Transverse colon (tissue), 4 donors: ENCODE data around the gene CHPF2. TPM values are rescaled to one million over a fixed set of nuclear protein-coding genes. Genes with fewer than 3 reads are reported as not detected.

ENCODE experiments used
- DNase-seq: peaks from one replicate; pipeline ENCODE4 v3.0.0-alpha.2; 2019
- H3K27ac ChIP-seq, 4 donors: fragments of 200-600 bp; sonication (generic); 2 replicates each; pipeline ENCODE4 v1.5.1; 2016 to 2018; ENCODE audit warnings: inconsistent platforms in 4 of 4
- H3K27me3 ChIP-seq: fragments of 200-600 bp; sonication (generic); 2 replicates; pipeline ENCODE4 v1.5.1; 2017; ENCODE audit warnings: inconsistent platforms
- H3K36me3 ChIP-seq, 4 donors: fragments of 200-600 bp; sonication (generic); 2 replicates each; pipeline ENCODE4 v1.5.1; 2017 to 2019; ENCODE audit warnings: inconsistent platforms in 4 of 4
- H3K4me1 ChIP-seq, 4 donors: fragments of 200-600 bp; sonication (generic); 2 replicates each; pipeline ENCODE4 v1.5.1; 2017 to 2020; ENCODE audit warnings: inconsistent platforms in 4 of 4
- H3K4me3 ChIP-seq, 4 donors: fragments of 200-600 bp; sonication (generic); 1 replicate in 1 of 4; 2 replicates in 3 of 4; pipeline versions ENCODE4 v1.5.1 to v1.6.1; 2017 to 2019; ENCODE audit warnings: inconsistent platforms in 4 of 4
- H3K9me3 ChIP-seq, 2 donors: fragments of 200-600 bp; sonication (generic); 2 replicates each; pipeline ENCODE4 v1.5.1; 2017 to 2019; ENCODE audit warnings: inconsistent platforms in 2 of 2
- EP300 ChIP-seq: sonication (generic); formaldehyde crosslinking; IDR thresholded peaks from one replicate; pipeline ENCODE4 v1.6.1; 2017; ENCODE audit warnings: antibody characterized with exemption, low read depth
- POLR2A ChIP-seq: fragments of 450-650 bp; IDR thresholded peaks from one replicate; pipeline ENCODE4 v1.6.1; 2016; ENCODE audit warnings: antibody characterized with exemption, mild to moderate bottlenecking, moderate library complexity
- POLR2AphosphoS5 ChIP-seq, 3 donors: sonication (generic); formaldehyde crosslinking; IDR thresholded peaks; one replicate each; pipeline ENCODE4 v1.6.1; 2016; ENCODE audit warnings: antibody characterized with exemption in 3 of 3
- WGBS, 2 donors: methylation state at CpG; one replicate each; pipeline ENCODE4 v1.1.5; 2018; ENCODE audit warnings: low coverage in 1 of 2; 5-methylcytosine and 5-hydroxymethylcytosine counted together
- in situ Hi-C, 4 donors: fragments of 200-750 bp; cut with MboI; loops; one replicate each; pipeline versions ENCODE4 v1.15.0 to v1.15.1; 2017; ENCODE audit warnings: low sequenced_read_pairs in 3 of 4, low pct_ligation_motif_present in 1 of 4, low pct_unique_long_range_greater_than_20kb in 1 of 4
- intact Hi-C: fragments of 100-400 bp; cut with DNase I; formaldehyde crosslinking; loops from one replicate; pipeline ENCODE4 v1.15.1; 2023; ENCODE audit warnings: low total_unique reads
- total RNA-seq, 4 donors: library from RNA; depleted of rRNA; stranded (reverse); fragments of >200 nt; gene quantifications; one replicate each; pipeline ENCODE4 v1.1.0, GENCODE V29; 2016
- TF ChIP-seq, protein P1 (sequence below), 5 experiments: fragments of 200-600 bp in 3 of 5; fragments of 450-650 bp in 2 of 5; sonication (generic) in 3 of 5; IDR thresholded peaks; 1 replicate in 2 of 5; 2 replicates in 3 of 5; pipeline ENCODE4 v1.5.1; 2016 to 2017; ENCODE audit warnings: antibody characterized with exemption in 5 of 5, inconsistent platforms in 3 of 5, mild to moderate bottlenecking in 2 of 5, moderate library complexity in 1 of 5

Gene CHPF2
- total RNA-seq, 4 donors from 2014 or later: 48.4 to 104 (median 50.9) TPM

DNA sequence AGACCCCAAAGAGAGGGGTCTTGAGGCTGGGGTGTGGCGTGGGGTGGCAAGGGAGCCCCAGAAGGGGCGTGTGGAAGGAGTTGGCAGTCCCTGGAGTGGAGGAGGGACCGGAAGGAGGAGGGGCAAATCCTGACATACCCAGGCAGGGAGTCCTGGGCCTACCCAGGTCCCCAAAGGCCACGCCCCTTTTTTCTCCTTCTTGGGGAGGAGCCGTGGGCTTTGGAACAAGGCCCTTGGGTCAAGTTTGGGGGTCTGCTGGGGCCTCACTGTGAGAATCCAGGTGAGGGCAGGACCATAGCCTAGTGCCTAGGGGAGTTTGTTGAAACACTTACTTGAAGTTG is 17.4 kb downstream of the CHPF2 start:
- in situ Hi-C loops (no loop called here), intact Hi-C loops (loop anchor here (5.0 kb wide), 1 partner anchor 53 kb away; no protein-coding TSS in a partner anchor)
- DNase-seq: peak; percentile 48
- H3K27ac ChIP-seq: peak overlapping the region; percentile 85 to 96 (median 90)
- H3K27me3 ChIP-seq: peaks cover 86% of the 10 kb centered on the region
- 13 to 20% methylated on average over 2 to 5 of the region's 5 CpGs for WGBS, 2 donors
- TF ChIP-seq, protein P1, sequence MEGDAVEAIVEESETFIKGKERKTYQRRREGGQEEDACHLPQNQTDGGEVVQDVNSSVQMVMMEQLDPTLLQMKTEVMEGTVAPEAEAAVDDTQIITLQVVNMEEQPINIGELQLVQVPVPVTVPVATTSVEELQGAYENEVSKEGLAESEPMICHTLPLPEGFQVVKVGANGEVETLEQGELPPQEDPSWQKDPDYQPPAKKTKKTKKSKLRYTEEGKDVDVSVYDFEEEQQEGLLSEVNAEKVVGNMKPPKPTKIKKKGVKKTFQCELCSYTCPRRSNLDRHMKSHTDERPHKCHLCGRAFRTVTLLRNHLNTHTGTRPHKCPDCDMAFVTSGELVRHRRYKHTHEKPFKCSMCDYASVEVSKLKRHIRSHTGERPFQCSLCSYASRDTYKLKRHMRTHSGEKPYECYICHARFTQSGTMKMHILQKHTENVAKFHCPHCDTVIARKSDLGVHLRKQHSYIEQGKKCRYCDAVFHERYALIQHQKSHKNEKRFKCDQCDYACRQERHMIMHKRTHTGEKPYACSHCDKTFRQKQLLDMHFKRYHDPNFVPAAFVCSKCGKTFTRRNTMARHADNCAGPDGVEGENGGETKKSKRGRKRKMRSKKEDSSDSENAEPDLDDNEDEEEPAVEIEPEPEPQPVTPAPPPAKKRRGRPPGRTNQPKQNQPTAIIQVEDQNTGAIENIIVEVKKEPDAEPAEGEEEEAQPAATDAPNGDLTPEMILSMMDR (IDR thresholded peaks at IDR 0.05): no peak
- TF ChIP-seq EP300 (no peak), POLR2AphosphoS5 (IDR thresholded peaks at IDR 0.05) (no peak), POLR2A (no peak)
- peak overlapping the region in 2 of 4 donors; percentile 46 to 53 for H3K4me3 ChIP-seq
- H3K36me3 ChIP-seq: no peaks in the 10 kb centered on the region
- H3K9me3 ChIP-seq: no peaks in the 10 kb centered on the region
- peaks cover 24 to 73% (median 58%) of the 10 kb centered on the region in 4 donors for H3K4me1 ChIP-seq

- no peaks in the 10 kb centered on the region for H3K9me3 ChIP-seq
- no peaks in the 10 kb centered on the region for H3K36me3 ChIP-seq
- peak overlapping the region in 1 of 4 donors; percentile 64 for H3K4me3 ChIP-seq
- intact Hi-C loops: no loop called here
- WGBS, 2 donors: 57 to 66% methylated on average over 3 to 7 of the region's 7 CpGs
- TF ChIP-seq POLR2AphosphoS5 (IDR thresholded peaks at IDR 0.05) (no peak), EP300 (no peak), POLR2A (no peak)
- TF ChIP-seq, protein P1 (IDR thresholded peaks at IDR 0.05): no peak
- peaks cover 21 to 66% (median 50%) of the 10 kb centered on the region in 4 donors for H3K4me1 ChIP-seq
- in situ Hi-C loops: no loop called here
- peak overlapping the region; percentile 85 to 96 (median 90) for H3K27ac ChIP-seq
- DNase-seq: no peak
- peaks cover 85% of the 10 kb centered on the region for H3K27me3 ChIP-seq
Measured at GRCh38 chr7:151250181-151251132, 18.2 kb downstream of the CHPF2 start.

DNA sequence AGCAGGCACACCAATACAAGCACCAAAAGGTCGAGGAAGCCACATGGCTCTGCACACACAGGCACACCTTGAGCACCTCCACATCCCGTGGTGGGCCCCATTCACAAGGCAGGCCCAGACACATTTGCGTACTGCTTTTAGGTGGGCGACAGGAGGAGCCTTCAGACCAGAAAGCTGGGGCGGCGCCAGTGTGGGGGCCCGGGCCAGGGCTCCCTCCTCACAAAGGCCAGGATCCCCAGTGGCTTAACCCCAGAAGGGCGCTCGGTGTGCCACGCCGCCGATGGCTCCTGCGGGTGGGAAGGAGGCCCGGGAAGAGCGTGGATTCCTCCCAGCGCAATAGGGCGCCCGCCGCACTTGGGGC is 19.0 kb downstream of the CHPF2 start:
- in situ Hi-C loops (no loop called here), intact Hi-C loops (no loop called here)
- Histone ChIP-seq H3K36me3 (no peaks in the 10 kb centered on the region), H3K4me1 (peaks cover 21 to 60% (median 43%) of the 10 kb centered on the region in 4 donors), H3K27me3 (peaks cover 82% of the 10 kb centered on the region), H3K4me3 (peak overlapping the region; percentile 28 to 64 (median 40)), H3K9me3 (no peaks in the 10 kb centered on the region), H3K27ac (peak overlapping the region; percentile 85 to 96 (median 90))
- DNase-seq: no peak
- no peak for TF ChIP-seq EP300
- TF ChIP-seq POLR2A: no peak
- TF ChIP-seq, protein P1 (IDR thresholded peaks at IDR 0.05): no peak
- no peak for TF ChIP-seq POLR2AphosphoS5 (IDR thresholded peaks at IDR 0.05)
- WGBS, 2 donors: 20% methylated on average over 4 of the region's 19 CpGs; no CpG with 5 or more reads in 1 of the 2 donors

GRCh38 chr7:151251689-151252560 is 19.6 kb downstream of the CHPF2 start:
- intact Hi-C loops (no loop called here), in situ Hi-C loops (no loop called here)
- Histone ChIP-seq H3K4me1 (peaks cover 18 to 56% (median 41%) of the 10 kb centered on the region in 4 donors), H3K36me3 (no peaks in the 10 kb centered on the region), H3K27ac (peak overlapping the region; percentile 85 to 96 (median 90)), H3K9me3 (no peaks in the 10 kb centered on the region), H3K4me3 (peak overlapping the region; percentile 39 to 64 (median 52)), H3K27me3 (peaks cover 81% of the 10 kb centered on the region)
- peak; percentile 54 for DNase-seq
- WGBS, 2 donors: 0 to 8% methylated on average over 4 to 28 of the region's 79 CpGs
- TF ChIP-seq, protein P1 (IDR thresholded peaks at IDR 0.05): no peak
- TF ChIP-seq POLR2A: no peak
- no peak for TF ChIP-seq POLR2AphosphoS5 (IDR thresholded peaks at IDR 0.05)
- TF ChIP-seq EP300: no peak
